Measurements from ENCODE around the gene ANO7. TPM values are rescaled to one million over a fixed set of nuclear protein-coding genes. Genes with fewer than 3 reads are reported as not detected.

The ANO7 gene
- total and polyA plus RNA-seq, 7 donors: 0.41 to 39.2 (median 3.9) TPM; not detected in 2

DNA sequence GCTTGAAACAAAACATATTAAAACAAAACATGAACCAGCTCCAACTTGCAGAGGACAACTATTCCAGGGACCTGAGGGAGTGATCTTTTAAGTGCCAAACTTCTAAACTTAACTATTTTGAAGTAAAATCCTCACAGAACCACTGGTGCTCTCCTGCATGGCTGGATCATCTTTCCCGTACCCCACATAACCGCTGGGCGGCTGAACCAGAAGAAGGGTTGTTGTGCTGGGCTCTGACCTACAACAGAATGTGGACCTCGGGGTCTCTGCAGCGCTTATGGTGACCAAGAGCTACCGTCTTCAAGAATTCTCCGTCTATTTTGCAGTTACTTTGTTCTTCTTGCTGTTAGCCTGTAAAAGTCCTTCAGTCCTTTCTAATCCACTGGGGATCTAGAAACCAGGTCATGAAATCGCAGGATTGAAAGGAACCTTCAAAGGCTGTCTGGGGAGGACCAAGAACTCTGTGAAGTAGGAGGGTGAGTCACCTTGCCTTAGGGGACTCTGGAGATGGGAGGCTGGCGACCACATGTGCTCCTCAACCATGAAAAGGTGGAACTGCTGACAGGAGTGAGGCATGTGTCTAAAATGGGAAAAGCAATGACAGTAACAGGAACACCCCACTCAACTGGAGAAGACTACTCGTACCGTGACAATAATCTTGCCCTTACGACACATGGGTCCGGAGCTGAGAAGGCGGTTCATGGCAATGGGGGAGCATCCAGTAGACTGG lies 80.4 kb downstream of the ANO7 start:
- Histone ChIP-seq H3K9me3 (no peaks in the 10 kb centered on the region), H3K36me3 (peaks cover 7 to 47% (median 24%) of the 10 kb centered on the region in 4 donors), H3K4me1 (peaks cover 0 to 44% (median 31%) of the 10 kb centered on the region in 4 donors), H3K27me3 (no peaks in the 10 kb centered on the region), H3K4me3 (no peak overlapping the region), H3K27ac (no peak overlapping the region)
- intact Hi-C loops (cut with DNase I): no loop called here
- DNase-seq: no peak
- TF ChIP-seq POLR2AphosphoS5 (IDR thresholded peaks at IDR 0.05) (no peak), EP300 (IDR thresholded peaks at IDR 0.05) (no peak)
- TF ChIP-seq, protein P1, sequence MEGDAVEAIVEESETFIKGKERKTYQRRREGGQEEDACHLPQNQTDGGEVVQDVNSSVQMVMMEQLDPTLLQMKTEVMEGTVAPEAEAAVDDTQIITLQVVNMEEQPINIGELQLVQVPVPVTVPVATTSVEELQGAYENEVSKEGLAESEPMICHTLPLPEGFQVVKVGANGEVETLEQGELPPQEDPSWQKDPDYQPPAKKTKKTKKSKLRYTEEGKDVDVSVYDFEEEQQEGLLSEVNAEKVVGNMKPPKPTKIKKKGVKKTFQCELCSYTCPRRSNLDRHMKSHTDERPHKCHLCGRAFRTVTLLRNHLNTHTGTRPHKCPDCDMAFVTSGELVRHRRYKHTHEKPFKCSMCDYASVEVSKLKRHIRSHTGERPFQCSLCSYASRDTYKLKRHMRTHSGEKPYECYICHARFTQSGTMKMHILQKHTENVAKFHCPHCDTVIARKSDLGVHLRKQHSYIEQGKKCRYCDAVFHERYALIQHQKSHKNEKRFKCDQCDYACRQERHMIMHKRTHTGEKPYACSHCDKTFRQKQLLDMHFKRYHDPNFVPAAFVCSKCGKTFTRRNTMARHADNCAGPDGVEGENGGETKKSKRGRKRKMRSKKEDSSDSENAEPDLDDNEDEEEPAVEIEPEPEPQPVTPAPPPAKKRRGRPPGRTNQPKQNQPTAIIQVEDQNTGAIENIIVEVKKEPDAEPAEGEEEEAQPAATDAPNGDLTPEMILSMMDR (IDR thresholded peaks at IDR 0.05): no peak
- 93 to 94% methylated on average over 14 of the region's 14 CpGs for WGBS, 2 donors

DNA sequence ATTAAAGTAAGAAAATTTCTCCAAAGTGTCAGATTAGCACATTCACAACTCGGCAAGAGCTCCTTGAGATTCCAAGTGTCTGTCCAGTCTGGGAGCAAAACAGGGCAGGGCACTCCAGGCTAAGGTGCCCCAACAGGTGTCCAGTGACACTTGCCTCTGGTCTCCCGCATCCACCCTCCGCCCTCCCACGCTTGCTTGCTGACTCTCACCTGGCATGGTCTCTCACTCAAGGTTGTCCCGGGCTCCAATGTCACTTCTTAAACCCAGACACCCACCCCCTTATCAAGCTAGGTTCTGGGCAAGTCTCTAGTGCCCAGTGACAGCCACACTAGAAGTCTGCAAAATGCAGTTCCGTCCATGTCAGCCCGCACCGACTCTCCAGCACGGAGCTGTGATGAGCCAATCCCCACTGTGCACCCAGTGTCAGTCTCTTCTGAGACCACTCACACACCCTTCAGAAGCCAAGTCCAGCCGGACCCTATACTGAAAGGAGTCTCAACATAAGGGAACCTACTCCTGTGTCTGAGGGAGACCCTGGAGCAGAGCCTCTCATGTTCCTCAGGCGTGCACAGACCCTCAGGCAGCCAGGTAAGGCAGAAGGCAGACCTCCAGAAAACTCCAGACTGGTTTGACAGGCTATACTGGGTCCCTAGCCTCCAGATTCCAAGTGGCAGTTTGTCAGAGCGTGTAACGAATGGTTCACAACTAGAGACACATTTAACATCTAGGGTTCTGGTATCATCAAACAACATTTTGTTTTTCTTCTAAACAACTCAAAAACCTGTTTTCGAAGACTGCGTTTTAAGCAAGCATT lies 81.4 kb downstream of the ANO7 start:
- Histone ChIP-seq H3K9me3 (no peaks in the 10 kb centered on the region), H3K27me3 (no peaks in the 10 kb centered on the region), H3K27ac (no peak overlapping the region), H3K4me3 (no peak overlapping the region), H3K36me3 (peaks cover 7 to 37% (median 16%) of the 10 kb centered on the region in 4 donors), H3K4me1 (peaks cover 0 to 44% (median 31%) of the 10 kb centered on the region in 4 donors)
- no peak for DNase-seq
- no peak for TF ChIP-seq POLR2A (IDR thresholded peaks at IDR 0.05)
- TF ChIP-seq, protein P1 (IDR thresholded peaks at IDR 0.05): no peak
- no peak for TF ChIP-seq EP300 (IDR thresholded peaks at IDR 0.05)
- TF ChIP-seq POLR2AphosphoS5 (IDR thresholded peaks at IDR 0.05): no peak
- 92 to 93% methylated on average over 15 of the region's 15 CpGs for WGBS, 2 donors
- intact Hi-C loops (cut with DNase I): loop anchor here (5.0 kb wide), 1 partner anchor 168 kb away; the partner anchor contains the start of gene MTERF4

DNA sequence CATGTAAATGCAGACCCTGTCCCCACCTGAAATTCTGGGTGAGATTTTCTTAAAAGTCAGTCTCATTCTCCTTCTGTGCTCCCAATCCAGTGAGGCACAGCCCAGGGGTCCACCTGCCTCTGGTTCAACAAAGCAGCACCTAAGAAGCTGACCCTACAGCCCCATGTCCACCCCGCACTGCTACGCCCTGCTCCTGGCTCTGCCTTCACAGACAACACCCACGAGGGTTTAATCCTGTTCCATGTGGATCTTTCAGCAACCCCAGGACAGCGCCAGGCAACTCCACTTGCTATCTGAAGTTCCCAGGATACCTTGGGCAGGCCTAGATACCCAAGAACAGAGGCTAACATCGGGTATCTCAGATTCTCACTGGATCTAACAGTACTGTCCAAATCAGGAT lies 82.1 kb downstream of the ANO7 start:
- intact Hi-C loops (cut with DNase I): loop anchor here (5.0 kb wide), 1 partner anchor 168 kb away; the partner anchor contains the start of gene MTERF4
- Histone ChIP-seq H3K9me3 (no peaks in the 10 kb centered on the region), H3K36me3 (peaks cover 4 to 31% (median 13%) of the 10 kb centered on the region in 4 donors), H3K27ac (peak overlapping the region in 2 of 4 donors; percentile 98 to 99), H3K4me3 (peak overlapping the region in 1 of 4 donors; percentile 100), H3K27me3 (no peaks in the 10 kb centered on the region), H3K4me1 (peaks cover 0 to 44% (median 31%) of the 10 kb centered on the region in 4 donors)
- WGBS, 2 donors: 70 to 78% methylated on average over 5 of the region's 5 CpGs
- DNase-seq: no peak
- TF ChIP-seq, protein P1 (IDR thresholded peaks at IDR 0.05): no peak
- TF ChIP-seq EP300 (IDR thresholded peaks at IDR 0.05) (no peak), POLR2A (IDR thresholded peaks at IDR 0.05) (no peak), POLR2AphosphoS5 (IDR thresholded peaks at IDR 0.05) (no peak)

DNA sequence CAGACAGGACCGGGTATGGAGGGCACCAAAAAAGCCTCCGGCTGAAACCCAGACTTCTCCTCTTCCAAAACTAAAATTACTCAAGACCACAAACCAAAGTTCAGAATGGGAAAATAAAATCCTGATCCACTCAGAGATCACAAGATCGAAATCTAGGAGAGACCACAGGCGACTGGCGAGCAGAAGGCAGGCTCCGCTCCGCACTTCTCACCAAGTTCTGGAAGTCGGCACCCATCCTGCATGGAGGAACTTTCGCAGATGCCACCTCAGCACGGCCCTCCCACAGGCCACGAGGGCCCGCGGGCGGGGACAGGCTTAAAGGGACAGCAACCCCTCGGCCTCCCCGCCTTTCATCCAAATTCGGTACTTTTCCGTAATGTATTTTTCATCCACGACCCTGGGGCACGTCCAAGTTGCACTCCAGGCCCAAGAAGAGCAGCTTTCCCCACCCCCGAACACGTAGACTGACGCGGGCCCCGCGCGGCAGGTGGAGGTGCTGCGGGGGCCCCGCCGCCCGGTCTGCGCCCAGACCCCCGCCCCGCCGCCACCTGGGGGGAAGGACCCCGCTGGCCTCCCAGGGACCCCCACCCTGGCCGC lies 83.3 kb downstream of the ANO7 start:
- WGBS, 2 donors: 1% methylated on average over 37 of the region's 37 CpGs
- H3K4me1 ChIP-seq: peaks cover 0 to 44% (median 31%) of the 10 kb centered on the region in 4 donors
- H3K27ac ChIP-seq: peak overlapping the region; percentile 97 to 99 (median 98)
- TF ChIP-seq POLR2AphosphoS5 (IDR thresholded peaks at IDR 0.05): peak in 3 of 4 donors; percentile 36 to 78 (median 50)
- no peak for TF ChIP-seq EP300 (IDR thresholded peaks at IDR 0.05)
- H3K4me3 ChIP-seq: peak overlapping the region; percentile 86 to 100 (median 94)
- intact Hi-C loops (cut with DNase I): loop anchor here (1.0 to 5.0 kb wide), 3 partner anchors 43 to 170 kb away; partner anchors contain the start of genes FARP2, HDLBP, MTERF4 and SEPTIN2
- DNase-seq: peak; percentile 93
- no peaks in the 10 kb centered on the region for H3K9me3 ChIP-seq
- H3K27me3 ChIP-seq: no peaks in the 10 kb centered on the region
- peaks cover 0 to 18% (median 3%) of the 10 kb centered on the region in 4 donors for H3K36me3 ChIP-seq

All from sigmoid colon (tissue), 7 donors.